CD4-positive, alpha-beta memory T cell (primary cell): ENCODE results near the gene MTFR1L. TPM values are rescaled to one million over a fixed set of nuclear protein-coding genes. Genes with fewer than 3 reads are reported as not detected.
A peak's percentile ranks its signal among the peaks of the same experiment; 100 is the strongest.

Experiments used
- CTCF ChIA-PET: fragments of 350-600 bp; sonication (Branson Sonifier 250); formaldehyde crosslinking; loops from one replicate; lab custom pipeline; 2021; ENCODE audit warnings: inconsistent platforms; ENCODE audit not compliant: partially characterized antibody; lab: Charles Lee
- POLR2A ChIA-PET: fragments of 350-600 bp; sonication (Branson Sonifier 250); formaldehyde crosslinking; loops from one replicate; lab custom pipeline; 2021; ENCODE audit not compliant: partially characterized antibody; lab: Charles Lee
- DNase-seq, 5 donors: peaks; one replicate each; pipeline versions ENCODE4 v3.0.0 to v3.0.0-alpha.2; 2020 to 2022; ENCODE audit warnings: mixed read lengths in 1 of 5
- H3K27ac ChIP-seq: one replicate; pipeline ENCODE4 v1.7.0; 2013; ENCODE audit warnings: low read depth, low read length
- H3K27me3 ChIP-seq: 2 replicates; pipeline ENCODE4 v1.7.0; 2013; ENCODE audit warnings: mild to moderate bottlenecking, low read length, moderate library complexity; ENCODE audit not compliant: insufficient read depth
- H3K36me3 ChIP-seq: 2 replicates; pipeline ENCODE4 v1.7.0; 2013; ENCODE audit warnings: mild to moderate bottlenecking, low read length, moderate library complexity; ENCODE audit not compliant: insufficient read depth
- H3K4me1 ChIP-seq: 2 replicates; pipeline ENCODE4 v1.7.0; 2013; ENCODE audit warnings: mild to moderate bottlenecking, low read length, moderate library complexity; ENCODE audit not compliant: insufficient read depth
- H3K4me3 ChIP-seq, 2 donors: one replicate each; pipeline ENCODE4 v1.7.0; 2013; ENCODE audit warnings: low read length in 2 of 2, mild to moderate bottlenecking in 1 of 2
- H3K9me3 ChIP-seq, 2 donors: one replicate each; pipeline ENCODE4 v1.7.0; 2013; ENCODE audit warnings: low read length in 2 of 2, control low read depth in 1 of 2; ENCODE audit not compliant: control insufficient read depth in 1 of 2
- H3K27ac Mint-ChIP-seq, 7 donors: one replicate each; pipeline ENCODE4 v1.8.0; 2020 to 2021; ENCODE audit warnings: mixed read lengths in 7 of 7, mild to moderate bottlenecking in 6 of 7, inconsistent platforms in 3 of 7, moderate library complexity in 3 of 7
- H3K27me3 Mint-ChIP-seq, 2 donors: one replicate each; pipeline ENCODE4 v1.8.0; 2020 to 2021; ENCODE audit warnings: mixed read lengths in 2 of 2
- H3K36me3 Mint-ChIP-seq, 2 donors: one replicate each; pipeline ENCODE4 v1.8.0; 2020 to 2021; ENCODE audit warnings: mixed read lengths in 2 of 2, inconsistent platforms in 1 of 2, mild to moderate bottlenecking in 1 of 2
- H3K4me1 Mint-ChIP-seq, 4 donors: one replicate each; pipeline ENCODE4 v1.8.0; 2020 to 2021; ENCODE audit warnings: mixed read lengths in 4 of 4, mild to moderate bottlenecking in 1 of 4
- H3K4me3 Mint-ChIP-seq, 8 donors: one replicate each; pipeline ENCODE4 v1.8.0; 2020 to 2021; ENCODE audit warnings: mixed read lengths in 8 of 8, mild to moderate bottlenecking in 7 of 8, moderate library complexity in 6 of 8, inconsistent platforms in 3 of 8
- H3K9me3 Mint-ChIP-seq, 8 donors: one replicate each; pipeline ENCODE4 v1.8.0; 2020 to 2021; ENCODE audit warnings: mixed read lengths in 8 of 8, mild to moderate bottlenecking in 5 of 8, inconsistent platforms in 3 of 8, moderate library complexity in 1 of 8
- intact Hi-C: fragments of 100-400 bp; cut with micrococcal nuclease; formaldehyde crosslinking; loops from one replicate; pipeline ENCODE4 v1.15.1; 2023
- polyA plus RNA-seq, 2 donors: library from polyadenylated mRNA; unstranded; fragments of 300-500 nt; fragmentation: Illumina TruSeq; gene quantifications; one replicate each; pipeline ENCODE4 v1.2.3, GENCODE V29; 2021
- total RNA-seq, 2 experiments: library from RNA; stranded (reverse); gene quantifications; one replicate each; pipeline ENCODE4 v1.2.3, GENCODE V29; 2021

The MTFR1L gene
- total and polyA plus RNA-seq, 4 experiments from 2014 or later = 27.5 to 58.4 (median 55.3) TPM

DNA sequence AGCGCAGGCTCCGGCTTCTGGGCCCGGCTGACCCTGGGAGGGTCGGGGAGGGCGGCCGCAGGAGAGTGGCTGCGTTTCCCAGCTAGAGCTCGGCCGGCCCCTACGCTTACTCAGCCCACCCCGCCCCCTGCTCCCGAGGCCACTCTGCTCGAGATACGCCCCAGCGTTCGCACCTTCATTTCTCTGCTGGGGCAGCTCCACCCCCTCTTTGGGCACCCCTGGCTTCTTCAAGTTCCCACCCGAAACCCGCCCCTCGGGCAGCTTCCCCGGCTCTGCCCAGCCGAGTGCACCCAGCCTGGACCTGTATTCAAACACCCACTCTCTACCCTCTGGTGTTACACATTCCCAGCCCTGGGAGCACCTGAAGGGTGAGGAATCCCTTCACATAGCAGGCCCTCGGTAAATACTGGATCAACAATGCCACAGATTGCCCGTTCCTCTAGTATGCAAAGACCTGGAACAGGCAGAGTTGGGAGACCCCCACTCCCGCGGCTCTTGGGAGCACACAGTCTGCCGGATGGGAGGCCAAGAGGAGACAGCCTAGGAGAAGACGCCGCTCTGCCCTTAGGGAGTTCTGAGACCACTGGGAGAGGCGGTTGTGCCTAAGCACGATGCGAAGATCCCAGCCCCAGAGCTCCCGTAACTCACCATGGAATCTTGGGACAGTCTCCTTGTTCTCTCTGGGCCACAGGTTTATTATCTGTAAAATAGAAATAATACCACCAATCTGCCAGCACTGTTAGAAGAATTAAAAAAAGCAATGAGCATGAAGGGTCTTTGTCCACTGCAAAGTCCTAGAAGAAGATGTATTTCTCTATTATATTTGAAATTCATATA lies 56.3 kb downstream of the MTFR1L start:
- H3K9me3 ChIP-seq = no peaks in the 10 kb centered on the region
- ChIA-PET POLR2A (interaction anchor here (0.6 to 2.8 kb wide), 10 partner anchors 12 to 556 kb away, joined by 3 to 36 read pairs (median 4); partner anchors contain the start of genes AUNIP, MTFR1L and PAFAH2), CTCF (interaction anchor here (0.6 to 2.0 kb wide), 3 partner anchors 20 to 1626 kb away, joined by 3 to 8 read pairs (median 3); no protein-coding TSS in a partner anchor)
- DNase-seq = peak in 1 of 5 donors; percentile 6
- H3K4me3 Mint-ChIP-seq = peak overlapping the region; percentile 61 to 88 (median 81)
- H3K4me1 Mint-ChIP-seq = peaks cover 4 to 13% (median 7%) of the 10 kb centered on the region in 4 donors
- peaks cover 10% of the 10 kb centered on the region for H3K4me1 ChIP-seq
- intact Hi-C loops = loop anchor here (1.0 to 2.0 kb wide), 2 partner anchors 17 to 56 kb away; partner anchors contain the start of gene AUNIP
- no peak overlapping the region for H3K27ac ChIP-seq
- no peaks in the 10 kb centered on the region for H3K27me3 ChIP-seq
- H3K27ac Mint-ChIP-seq = peak overlapping the region; percentile 13 to 89 (median 58)
- no peaks in the 10 kb centered on the region for H3K36me3 Mint-ChIP-seq
- no peaks in the 10 kb centered on the region for H3K36me3 ChIP-seq
- H3K9me3 Mint-ChIP-seq = no peaks in the 10 kb centered on the region
- H3K4me3 ChIP-seq = peak overlapping the region in 1 of 2 donors; percentile 51
- H3K27me3 Mint-ChIP-seq = no peaks in the 10 kb centered on the region

DNA sequence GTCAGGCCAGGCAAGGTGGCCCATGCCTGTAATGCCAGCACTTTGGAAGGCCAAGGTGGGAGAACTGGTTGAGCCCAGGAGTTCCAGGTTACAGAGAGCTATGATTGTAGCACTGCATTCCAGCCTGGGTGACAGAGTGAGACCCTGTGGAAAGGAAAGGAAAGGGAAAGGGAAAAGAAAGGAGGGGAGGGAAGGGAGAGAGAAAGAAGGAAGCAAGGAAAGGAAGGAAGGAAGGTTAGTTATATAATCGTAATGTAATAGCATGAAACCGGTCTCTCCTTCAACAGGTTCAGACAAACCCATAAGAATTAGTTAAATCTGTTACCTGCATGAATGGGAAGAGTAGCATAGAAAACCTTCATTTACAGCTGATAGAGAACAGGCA lies 56.9 kb downstream of the MTFR1L start:
- H3K4me3 ChIP-seq = no peak overlapping the region
- H3K36me3 ChIP-seq = no peaks in the 10 kb centered on the region
- no peak overlapping the region for H3K27ac ChIP-seq
- peaks cover 4 to 13% (median 7%) of the 10 kb centered on the region in 4 donors for H3K4me1 Mint-ChIP-seq
- no peaks in the 10 kb centered on the region for H3K9me3 Mint-ChIP-seq
- no peak for DNase-seq
- ChIA-PET POLR2A (interaction anchor here (2.8 kb wide), 1 partner anchor 17 kb away, joined by 16 read pairs; the partner anchor contains the start of gene AUNIP), CTCF (no interaction called here)
- H3K36me3 Mint-ChIP-seq = no peaks in the 10 kb centered on the region
- no peaks in the 10 kb centered on the region for H3K27me3 Mint-ChIP-seq
- intact Hi-C loops = no loop called here
- no peaks in the 10 kb centered on the region for H3K27me3 ChIP-seq
- peaks cover 10% of the 10 kb centered on the region for H3K4me1 ChIP-seq
- peak overlapping the region in 5 of 7 donors; percentile 19 to 73 (median 58) for H3K27ac Mint-ChIP-seq
- H3K4me3 Mint-ChIP-seq = peak overlapping the region in 5 of 8 donors; percentile 72 to 84 (median 81)
- no peaks in the 10 kb centered on the region for H3K9me3 ChIP-seq

DNA sequence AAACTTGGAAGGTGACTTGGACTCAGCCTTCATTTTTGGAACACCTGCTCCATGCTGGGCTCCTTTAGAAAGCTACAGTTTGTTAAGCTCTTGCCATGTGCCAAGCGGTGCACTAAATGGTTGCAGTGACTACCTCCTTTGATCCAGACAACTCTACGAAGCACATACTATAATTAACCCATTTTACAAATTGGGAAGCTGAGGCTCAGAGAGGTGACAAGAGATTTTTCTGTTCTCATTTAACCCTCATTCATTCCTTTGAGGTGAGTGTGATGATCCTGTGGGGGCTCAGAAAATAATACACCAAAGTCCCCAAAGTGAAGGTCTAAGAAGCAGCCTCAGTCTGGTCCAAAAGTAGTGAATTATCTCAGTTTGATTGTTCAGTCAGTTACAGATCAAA lies 57.4 kb downstream of the MTFR1L start:
- H3K9me3 ChIP-seq = no peaks in the 10 kb centered on the region
- no peaks in the 10 kb centered on the region for H3K27me3 ChIP-seq
- Mint-ChIP-seq H3K9me3 (no peaks in the 10 kb centered on the region), H3K27ac (peak overlapping the region in 2 of 7 donors; percentile 14 to 58), H3K4me3 (no peak overlapping the region), H3K27me3 (no peaks in the 10 kb centered on the region), H3K4me1 (peaks cover 4 to 13% (median 7%) of the 10 kb centered on the region in 4 donors), H3K36me3 (no peaks in the 10 kb centered on the region)
- H3K36me3 ChIP-seq = no peaks in the 10 kb centered on the region
- H3K4me1 ChIP-seq = peaks cover 10% of the 10 kb centered on the region
- CTCF ChIA-PET = no interaction called here
- H3K27ac ChIP-seq = no peak overlapping the region
- intact Hi-C loops = no loop called here
- H3K4me3 ChIP-seq = no peak overlapping the region
- POLR2A ChIA-PET = no interaction called here
- no peak for DNase-seq

DNA sequence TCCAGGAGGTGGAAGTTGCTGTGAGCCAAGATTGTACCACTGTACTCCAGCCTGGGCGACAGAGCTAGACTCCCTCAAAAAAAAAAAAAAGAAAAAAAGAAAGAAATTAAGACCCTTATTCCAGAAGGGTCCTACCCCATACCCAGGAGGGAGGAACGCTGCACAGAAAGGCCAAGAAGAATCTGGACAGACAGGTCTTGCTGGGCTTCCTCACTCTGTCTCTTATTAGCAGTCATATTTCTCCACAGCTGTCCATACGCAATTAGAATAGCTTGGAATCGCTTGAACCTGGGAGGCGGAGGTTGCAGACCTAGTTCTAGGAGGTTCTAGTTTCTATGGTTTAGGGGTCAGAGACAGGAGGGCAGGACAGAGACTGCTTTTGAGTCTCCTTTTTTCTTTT lies 58.9 kb downstream of the MTFR1L start:
- Histone ChIP-seq H3K9me3 (no peaks in the 10 kb centered on the region), H3K27me3 (no peaks in the 10 kb centered on the region), H3K4me3 (no peak overlapping the region), H3K27ac (no peak overlapping the region), H3K4me1 (peaks cover 10% of the 10 kb centered on the region), H3K36me3 (no peaks in the 10 kb centered on the region)
- H3K27me3 Mint-ChIP-seq = no peaks in the 10 kb centered on the region
- ChIA-PET CTCF (interaction anchor here (0.7 to 1.3 kb wide), 2 partner anchors 74 to 119 kb away, joined by 3 read pairs; partner anchors contain the start of gene PAFAH2), POLR2A (no interaction called here)
- DNase-seq = no peak
- H3K4me1 Mint-ChIP-seq = peaks cover 4 to 13% (median 7%) of the 10 kb centered on the region in 4 donors
- intact Hi-C loops = no loop called here
- H3K4me3 Mint-ChIP-seq = no peak overlapping the region
- H3K27ac Mint-ChIP-seq = no peak overlapping the region
- no peaks in the 10 kb centered on the region for H3K36me3 Mint-ChIP-seq
- no peaks in the 10 kb centered on the region for H3K9me3 Mint-ChIP-seq

DNA sequence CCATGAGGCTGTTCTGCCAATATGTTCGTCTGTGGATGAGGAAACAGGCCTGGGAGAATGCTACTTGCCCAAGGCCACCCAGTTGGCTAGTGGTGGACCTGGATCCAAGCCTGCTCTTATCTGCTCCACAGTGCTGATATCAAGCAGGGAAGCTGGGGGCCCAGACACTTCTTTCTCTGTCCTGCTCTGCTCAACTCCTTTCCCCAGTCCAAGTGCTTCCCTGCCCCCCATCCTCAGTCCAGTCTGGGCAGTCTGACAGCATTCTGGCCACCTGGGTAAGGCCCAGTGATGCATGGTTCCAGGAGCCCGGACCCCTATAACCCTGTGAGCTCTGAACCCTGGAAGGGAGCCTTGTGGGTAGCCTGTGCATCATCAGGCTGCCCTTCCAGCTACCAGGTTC lies 59.9 kb downstream of the MTFR1L start:
- H3K36me3 ChIP-seq = no peaks in the 10 kb centered on the region
- H3K27me3 ChIP-seq = no peaks in the 10 kb centered on the region
- Mint-ChIP-seq H3K27me3 (no peaks in the 10 kb centered on the region), H3K4me1 (peaks cover 4 to 12% (median 6%) of the 10 kb centered on the region in 4 donors), H3K36me3 (no peaks in the 10 kb centered on the region), H3K9me3 (no peaks in the 10 kb centered on the region), H3K4me3 (no peak overlapping the region), H3K27ac (peak overlapping the region in 1 of 7 donors; percentile 52)
- H3K9me3 ChIP-seq = no peaks in the 10 kb centered on the region
- ChIA-PET POLR2A (no interaction called here), CTCF (interaction anchor here (1.3 kb wide), 1 partner anchor 118 kb away, joined by 3 read pairs; the partner anchor contains the start of gene PAFAH2)
- no peak overlapping the region for H3K4me3 ChIP-seq
- DNase-seq = no peak
- no peak overlapping the region for H3K27ac ChIP-seq
- intact Hi-C loops = no loop called here
- peaks cover 4% of the 10 kb centered on the region for H3K4me1 ChIP-seq

DNA sequence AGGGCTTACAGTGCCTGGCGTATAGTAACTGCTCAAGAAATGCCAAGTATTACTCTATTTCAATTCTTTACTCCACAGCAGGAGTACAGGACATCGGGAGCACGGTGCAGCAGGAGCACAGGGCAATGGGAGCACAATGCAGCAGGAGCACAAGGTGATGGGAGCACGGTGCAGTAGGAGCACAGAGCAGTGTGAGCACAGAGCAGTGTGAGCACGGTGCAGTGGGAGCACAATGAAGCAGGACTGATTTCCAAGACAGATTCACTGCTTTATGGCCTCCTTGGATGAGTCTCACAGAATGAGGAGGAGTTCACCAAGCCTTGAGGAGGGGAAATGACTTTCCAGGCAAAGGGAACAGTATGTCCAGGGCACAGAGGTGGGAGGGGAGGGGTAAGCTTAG lies 60.8 kb downstream of the MTFR1L start:
- no peaks in the 10 kb centered on the region for H3K4me1 ChIP-seq
- peak overlapping the region in 1 of 7 donors; percentile 37 for H3K27ac Mint-ChIP-seq
- ChIA-PET CTCF (no interaction called here), POLR2A (no interaction called here)
- H3K9me3 Mint-ChIP-seq = no peaks in the 10 kb centered on the region
- no peaks in the 10 kb centered on the region for H3K36me3 Mint-ChIP-seq
- no peaks in the 10 kb centered on the region for H3K36me3 ChIP-seq
- no peaks in the 10 kb centered on the region for H3K27me3 ChIP-seq
- DNase-seq = no peak
- intact Hi-C loops = no loop called here
- no peaks in the 10 kb centered on the region for H3K9me3 ChIP-seq
- no peaks in the 10 kb centered on the region for H3K27me3 Mint-ChIP-seq
- no peak overlapping the region for H3K4me3 ChIP-seq
- H3K4me1 Mint-ChIP-seq = peaks cover 0 to 7% (median 3%) of the 10 kb centered on the region in 4 donors
- H3K27ac ChIP-seq = no peak overlapping the region
- no peak overlapping the region for H3K4me3 Mint-ChIP-seq

DNA sequence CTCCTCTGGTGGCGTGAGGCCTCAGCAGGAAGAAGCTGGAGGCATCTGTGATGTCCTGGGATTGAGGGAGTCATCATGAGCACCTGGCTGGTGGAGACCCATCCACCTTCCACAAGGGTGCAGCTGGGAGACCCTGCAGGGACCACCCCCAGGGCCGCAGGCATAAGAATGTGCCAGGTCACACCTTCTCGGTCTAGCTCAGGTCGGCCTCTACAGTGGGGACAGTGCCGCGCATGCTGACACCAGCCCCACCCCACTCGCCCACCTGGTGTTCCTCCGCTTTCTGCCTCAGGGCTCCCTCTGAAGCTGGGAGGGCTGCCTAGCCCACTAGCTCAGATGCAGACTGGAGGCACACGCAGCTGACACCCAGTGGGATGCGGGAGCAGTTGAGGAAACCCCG lies 61.5 kb downstream of the MTFR1L start:
- DNase-seq = no peak
- H3K4me1 Mint-ChIP-seq = peaks cover 0 to 3% (median 1%) of the 10 kb centered on the region in 4 donors
- no peak overlapping the region for H3K27ac ChIP-seq
- no peaks in the 10 kb centered on the region for H3K36me3 Mint-ChIP-seq
- H3K4me1 ChIP-seq = no peaks in the 10 kb centered on the region
- intact Hi-C loops = no loop called here
- no peaks in the 10 kb centered on the region for H3K27me3 Mint-ChIP-seq
- H3K36me3 ChIP-seq = no peaks in the 10 kb centered on the region
- H3K4me3 Mint-ChIP-seq = no peak overlapping the region
- CTCF ChIA-PET = interaction anchor here (3.1 kb wide), 1 partner anchor 14 kb away, joined by 13 read pairs; no protein-coding TSS in a partner anchor
- H3K9me3 ChIP-seq = no peaks in the 10 kb centered on the region
- no peaks in the 10 kb centered on the region for H3K9me3 Mint-ChIP-seq
- H3K4me3 ChIP-seq = no peak overlapping the region
- no peaks in the 10 kb centered on the region for H3K27me3 ChIP-seq
- no peak overlapping the region for H3K27ac Mint-ChIP-seq
- POLR2A ChIA-PET = no interaction called here
